ENCODE results near the gene G6PC2.

The G6PC2 gene

GRCh38 chr2:168926621-168927386, 25.7 kb downstream of the G6PC2 start:
- CTCF ChIA-PET: interaction anchor here (2.3 kb wide), 1 partner anchor 153 kb away, joined by 9 read pairs; no protein-coding TSS in a partner anchor
- POLR2A ChIA-PET: no interaction called here
- Histone ChIP-seq H3K27ac (ENCODE audit: extremely low read depth, low read depth, low read length) (no peak overlapping the region), H3K4me1 (ENCODE audit: control insufficient read depth, insufficient read depth, low read length) (no peaks in the 10 kb centered on the region), H3K36me3 (ENCODE audit: control insufficient read depth in 2 of 2, insufficient read depth in 1 of 2, low read length in 2 of 2) (no peaks in the 10 kb centered on the region), H3K4me3 (ENCODE audit: low read depth, low read length) (no peak overlapping the region), H3K9me3 (ENCODE audit: control insufficient read depth, insufficient read depth, low read depth, low read length) (no peaks in the 10 kb centered on the region)
- TF ChIP-seq BCL6B (tag by site-specific recombination; IDR thresholded peaks at IDR 0.05): no peak
- no peak for TF ChIP-seq PRDM6 (tag by site-specific recombination; IDR thresholded peaks at IDR 0.05)
- TF ChIP-seq ZNF16 (tag by site-specific recombination; IDR thresholded peaks at IDR 0.05; ENCODE audit: low read depth): no peak
- no peak for TF ChIP-seq ZBTB21 (tag by site-specific recombination; IDR thresholded peaks at IDR 0.05)
- TF ChIP-seq ZNF544 (tag by site-specific recombination; IDR thresholded peaks at IDR 0.05): no peak
- TF ChIP-seq ZBTB10 (tag by site-specific recombination; IDR thresholded peaks at IDR 0.05): no peak
- TF ChIP-seq ZNF18 (tag by site-specific recombination; IDR thresholded peaks at IDR 0.05): no peak
- TF ChIP-seq ZNF37A (tag by site-specific recombination; IDR thresholded peaks at IDR 0.05): no peak
- no peak for TF ChIP-seq GLI2 (tag by site-specific recombination; IDR thresholded peaks at IDR 0.05; ENCODE audit: borderline replicate concordance, low read depth)
- TF ChIP-seq ZXDB (tag by site-specific recombination; IDR thresholded peaks at IDR 0.05): no peak
- no peak for TF ChIP-seq ZNF23 (tag by site-specific recombination; IDR thresholded peaks at IDR 0.05; ENCODE audit: borderline replicate concordance)
- no peak for TF ChIP-seq KLF10 (tag by site-specific recombination; IDR thresholded peaks at IDR 0.05)
- TF ChIP-seq ZNF274 (IDR thresholded peaks at IDR 0.05; ENCODE audit: low read length): no peak
- TF ChIP-seq ZNF274 (tag by site-specific recombination; IDR thresholded peaks at IDR 0.05; ENCODE audit: borderline replicate concordance): no peak
- TF ChIP-seq ZNF530 (tag by site-specific recombination; IDR thresholded peaks at IDR 0.05; ENCODE audit: low read depth): no peak
- no peak for TF ChIP-seq ZNF280C (tag by site-specific recombination; IDR thresholded peaks at IDR 0.05)

Measured in HEK293 (cell line).